HG02840 (cell line): ENCODE data around the gene ZNF48.
"Not testable (repeated sequence)": the region's sequence is repeated elsewhere in the genome, so short reads cannot be mapped to it uniquely, and the experiment has no call there.

Experiments used
- ATAC-seq: cut with Tn5 transposase; IDR thresholded peaks from one replicate; pipeline ENCODE4 v1.9.1; 2021; ENCODE audit warnings: mild to moderate bottlenecking, moderate library complexity, moderate number of reproducible peaks; ENCODE audit not compliant: unreplicated experiment, low FRiP score

The ZNF48 gene

GRCh38 chr16:30377050-30377811 is 18.0 kb upstream of the ZNF48 start:
- ATAC-seq: no peak

GRCh38 chr16:30377812-30378235 is 17.4 kb upstream of the ZNF48 start:
- peak; percentile 46 for ATAC-seq

GRCh38 chr16:30378236-30379157 is 16.7 kb upstream of the ZNF48 start:
- ATAC-seq: peak; percentile 79

- no peak for ATAC-seq
These were observed 15.9 kb upstream of the ZNF48 start for GRCh38 chr16:30379158-30379783.

- ATAC-seq: no peak
These were observed 15.0 kb upstream of the ZNF48 start for GRCh38 chr16:30380072-30380802.

GRCh38 chr16:30380803-30381208 is 14.4 kb upstream of the ZNF48 start:
- no peak for ATAC-seq

- ATAC-seq: no peak
These were observed 13.8 kb upstream of the ZNF48 start for GRCh38 chr16:30381291-30382041.

GRCh38 chr16:30382111-30382881 is 12.9 kb upstream of the ZNF48 start, which contains the start of gene SEPTIN1:
Gene SEPTIN1 (minus strand): TSS chr16:30382561. CDS start chr16:30382542, 19 bp downstream.
- no peak for ATAC-seq

GRCh38 chr16:30383521-30383920 is 11.7 kb upstream of the ZNF48 start:
- ATAC-seq: no peak

- ATAC-seq: no peak
These were observed 547 bp upstream of the ZNF48 start for GRCh38 chr16:30394592-30395154.

- peak; percentile 2 for ATAC-seq
These were observed 869 bp downstream of the ZNF48 start for GRCh38 chr16:30395992-30396585.

- ATAC-seq: not testable (repeated sequence)
These were observed 1.4 kb downstream of the ZNF48 start for GRCh38 chr16:30396627-30397026.

GRCh38 chr16:30397056-30397455 is 1.8 kb downstream of the ZNF48 start:
- ATAC-seq: no peak

- ATAC-seq: no peak
These were observed 2.8 kb downstream of the ZNF48 start for GRCh38 chr16:30397776-30398660.

- no peak for ATAC-seq
These were observed 3.6 kb downstream of the ZNF48 start for GRCh38 chr16:30398661-30399434.

- ATAC-seq: no peak
These were observed 4.4 kb downstream of the ZNF48 start for GRCh38 chr16:30399435-30400186.
